SK-N-MC (cell line): ENCODE data around the gene NFRKB.

ENCODE experiments used
- DNase-seq: peaks from one replicate; pipeline ENCODE4 v3.0.0-alpha.2; 2011; ENCODE audit warnings: low read depth, low spot score
- H3K27ac ChIP-seq: fragments of 200-600 bp; sonication (generic); 2 replicates; pipeline ENCODE4 v1.5.1; 2016; ENCODE audit warnings: mixed run types
- H3K36me3 ChIP-seq: fragments of 200-600 bp; sonication (generic); 2 replicates; pipeline ENCODE4 v1.6.1; 2017; ENCODE audit warnings: antibody characterized with exemption, low read length, mixed read lengths; ENCODE audit not compliant: insufficient read depth
- H3K4me3 ChIP-seq: fragments of 200-600 bp; sonication (generic); 2 replicates; pipeline ENCODE4 v1.5.1; 2016
- H3K9ac ChIP-seq: fragments of 200-600 bp; sonication (generic); 2 replicates; pipeline ENCODE4 v1.8.0; 2017; ENCODE audit warnings: mixed run types, mixed read lengths; ENCODE audit not compliant: insufficient read length
- H3K9me3 ChIP-seq: fragments of 200-600 bp; sonication (generic); 2 replicates; pipeline ENCODE4 v1.6.1; 2017; ENCODE audit warnings: low read depth, mild to moderate bottlenecking, antibody characterized with exemption, low read length, moderate library complexity, mixed read lengths
- EZH2 ChIP-seq: fragments of 200-600 bp; sonication (generic); IDR thresholded peaks from one replicate; pipeline ENCODE4 v1.6.1; 2017; ENCODE audit warnings: antibody characterized with exemption
- FOXP2 ChIP-seq: optimal IDR thresholded peaks from 2 replicates; pipeline ENCODE3; 2011; ENCODE audit warnings: mild to moderate bottlenecking, moderate library complexity; ENCODE audit not compliant: insufficient read depth; ENCODE audit errors: extremely low read length, control extremely low read depth
- POLR2AphosphoS5 ChIP-seq: IDR thresholded peaks from 2 replicates; pipeline ENCODE4 v1.6.1; 2012; ENCODE audit warnings: mild to moderate bottlenecking, low read depth, low read length, borderline replicate concordance

NFRKB gene

DNA sequence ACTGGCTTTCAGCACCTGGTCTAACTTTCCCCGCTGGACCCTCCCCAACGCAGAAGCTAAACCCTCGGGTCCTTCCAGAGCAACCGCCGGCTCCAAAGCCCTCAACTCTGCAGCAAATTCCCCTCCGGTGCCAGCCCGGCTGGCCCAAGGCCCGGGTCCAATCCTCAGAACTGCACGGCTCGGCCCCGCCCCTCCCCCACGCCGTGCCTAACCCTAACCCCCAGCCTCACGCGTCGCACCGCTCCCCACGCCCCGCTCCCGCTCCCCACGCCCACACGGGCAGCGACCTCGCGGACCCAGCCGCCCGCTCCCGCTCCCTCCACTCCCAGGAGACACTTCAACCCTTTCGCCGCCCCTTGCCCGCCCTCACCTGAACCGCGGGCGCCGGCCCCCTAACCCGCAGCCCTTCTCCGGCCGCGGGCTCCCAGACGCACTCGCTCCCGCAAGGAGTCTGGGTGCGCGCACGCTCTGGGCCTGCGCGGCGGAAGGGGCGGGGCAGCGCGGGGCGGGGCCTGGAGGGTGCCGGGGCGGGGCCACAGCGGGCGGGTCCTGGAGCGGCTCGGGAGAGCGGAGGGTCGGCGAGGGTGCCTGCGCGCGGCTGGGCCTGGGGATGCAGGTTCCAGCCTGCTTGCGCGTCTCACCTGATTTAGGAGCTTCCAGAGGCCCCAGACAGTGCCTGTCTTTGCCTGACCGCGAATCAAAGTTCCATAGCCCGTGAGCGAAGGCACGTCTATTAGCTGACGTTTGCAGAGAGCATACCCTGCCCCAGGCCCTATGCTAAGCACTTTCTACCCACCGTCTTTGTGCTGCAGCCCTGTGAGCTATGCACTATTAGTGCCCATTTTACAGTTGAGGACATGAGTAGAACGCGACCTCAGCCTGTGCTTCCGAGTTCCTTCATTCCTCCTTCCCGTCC is at the start of gene NFRKB:
Gene NFRKB, minus strand, starts transcription at position 453 of the 916 bp plus-strand sequence. CDS start 2,729 bp downstream, outside the sequence.
- DNase-seq: peak; percentile 8
- peaks cover 26% of the 10 kb centered on the region for H3K36me3 ChIP-seq
- H3K9ac ChIP-seq: peak within 1 kb of the TSS; percentile 91
- peak; percentile 91 for TF ChIP-seq POLR2AphosphoS5
- no peak for TF ChIP-seq EZH2
- peak within 1 kb of the TSS; percentile 96 for H3K4me3 ChIP-seq
- peak within 1 kb of the TSS; percentile 10; the same call in 1 of the 2 replicates for H3K27ac ChIP-seq
- H3K9me3 ChIP-seq: no peaks in the 10 kb centered on the region

DNA sequence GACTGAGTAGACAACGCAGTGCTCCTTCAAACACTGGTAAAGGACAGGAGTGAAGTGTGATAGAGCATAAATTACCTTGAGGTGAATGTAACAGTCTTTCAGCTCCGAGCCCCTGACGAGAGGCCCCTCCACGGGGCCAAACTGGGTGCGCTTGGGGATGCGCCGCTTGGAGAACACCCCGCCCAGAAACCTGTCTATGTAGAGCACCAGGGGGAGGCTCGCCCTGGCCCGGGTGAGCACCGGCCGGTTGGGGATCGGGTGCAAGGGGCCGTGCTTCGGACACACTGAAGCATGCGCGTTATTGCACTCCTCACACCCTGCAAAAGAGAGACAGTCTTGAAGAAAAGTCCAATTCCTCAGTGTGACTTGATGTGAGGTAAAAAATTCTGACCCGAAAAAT is 49.3 kb upstream of the NFRKB start:
- no peak overlapping the region for H3K4me3 ChIP-seq
- H3K36me3 ChIP-seq: peaks cover 11% of the 10 kb centered on the region
- no peak overlapping the region for H3K27ac ChIP-seq
- H3K9ac ChIP-seq: no peak overlapping the region
- no peak for DNase-seq
- TF ChIP-seq EZH2 (no peak), POLR2AphosphoS5 (no peak), FOXP2 (no peak)
- no peaks in the 10 kb centered on the region for H3K9me3 ChIP-seq

DNA sequence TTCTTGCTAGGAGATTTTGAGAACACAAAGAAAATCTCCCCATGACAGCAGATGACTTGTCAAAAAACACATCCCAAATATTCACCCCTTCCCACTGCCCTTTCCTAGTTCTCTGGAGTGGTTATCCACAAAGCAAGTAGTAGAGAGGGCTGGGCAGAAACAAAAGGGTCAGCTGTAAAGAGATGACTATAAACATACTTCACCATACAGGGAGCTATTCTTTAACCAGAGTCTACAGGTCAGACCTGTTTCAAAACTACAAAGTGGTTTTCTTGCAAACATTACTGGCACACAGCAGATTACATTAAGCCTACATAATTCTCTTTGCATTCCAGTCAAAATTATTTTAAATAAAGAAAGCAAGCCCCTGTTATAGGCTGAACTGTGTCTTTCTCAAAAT is 47.7 kb upstream of the NFRKB start:
- no peak for TF ChIP-seq POLR2AphosphoS5
- TF ChIP-seq FOXP2: no peak
- no peak for TF ChIP-seq EZH2
- DNase-seq: no peak
- Histone ChIP-seq H3K36me3 (peaks cover 14% of the 10 kb centered on the region), H3K9me3 (no peaks in the 10 kb centered on the region), H3K9ac (no peak overlapping the region), H3K27ac (no peak overlapping the region), H3K4me3 (no peak overlapping the region)

DNA sequence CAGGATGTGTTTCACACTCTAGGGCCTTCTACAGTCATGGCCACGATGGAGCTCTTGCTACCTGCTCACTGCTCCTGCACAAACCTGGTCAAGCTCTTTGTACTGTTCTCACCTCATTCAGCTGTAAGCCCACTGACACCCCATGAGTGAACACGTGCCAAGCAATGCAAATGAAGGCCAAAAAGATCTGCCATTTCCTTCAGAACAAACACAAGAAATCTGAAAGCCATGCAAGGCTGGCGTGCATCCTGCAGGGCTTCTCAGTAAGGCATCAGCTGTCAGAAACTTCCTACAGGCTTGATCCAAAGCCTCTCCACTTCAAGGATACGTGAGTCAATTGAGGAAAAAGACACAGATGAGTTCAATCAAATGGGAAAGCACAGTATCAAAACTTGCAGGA is 44.1 kb upstream of the NFRKB start:
- TF ChIP-seq EZH2 (no peak), POLR2AphosphoS5 (no peak), FOXP2 (no peak)
- Histone ChIP-seq H3K4me3 (no peak overlapping the region), H3K9ac (no peak overlapping the region), H3K9me3 (no peaks in the 10 kb centered on the region), H3K27ac (no peak overlapping the region), H3K36me3 (peaks cover 14% of the 10 kb centered on the region)
- DNase-seq: no peak

DNA sequence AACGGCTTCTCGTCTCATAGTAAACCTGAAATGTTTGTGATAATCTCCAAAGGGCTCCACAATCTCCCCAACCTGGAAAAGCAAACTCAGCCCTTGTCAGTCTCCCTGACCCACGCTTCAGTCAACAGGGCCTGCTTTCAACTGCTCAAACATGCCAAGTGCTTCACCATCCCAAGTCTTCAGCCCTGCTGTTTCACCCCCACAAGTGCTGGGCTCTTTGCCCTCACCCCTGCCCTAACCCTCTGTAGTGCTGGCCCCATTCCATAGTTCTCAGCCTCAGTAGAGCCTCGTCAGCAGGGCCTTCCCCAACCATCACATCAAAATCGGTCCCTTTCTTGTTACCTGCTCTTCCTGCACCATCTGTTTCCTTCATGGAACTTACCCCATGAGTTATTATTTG is 43.4 kb upstream of the NFRKB start:
- no peaks in the 10 kb centered on the region for H3K9me3 ChIP-seq
- TF ChIP-seq FOXP2: no peak
- no peak for TF ChIP-seq POLR2AphosphoS5
- no peak for TF ChIP-seq EZH2
- no peak overlapping the region for H3K4me3 ChIP-seq
- H3K27ac ChIP-seq: no peak overlapping the region
- peaks cover 14% of the 10 kb centered on the region for H3K36me3 ChIP-seq
- no peak for DNase-seq
- no peak overlapping the region for H3K9ac ChIP-seq

DNA sequence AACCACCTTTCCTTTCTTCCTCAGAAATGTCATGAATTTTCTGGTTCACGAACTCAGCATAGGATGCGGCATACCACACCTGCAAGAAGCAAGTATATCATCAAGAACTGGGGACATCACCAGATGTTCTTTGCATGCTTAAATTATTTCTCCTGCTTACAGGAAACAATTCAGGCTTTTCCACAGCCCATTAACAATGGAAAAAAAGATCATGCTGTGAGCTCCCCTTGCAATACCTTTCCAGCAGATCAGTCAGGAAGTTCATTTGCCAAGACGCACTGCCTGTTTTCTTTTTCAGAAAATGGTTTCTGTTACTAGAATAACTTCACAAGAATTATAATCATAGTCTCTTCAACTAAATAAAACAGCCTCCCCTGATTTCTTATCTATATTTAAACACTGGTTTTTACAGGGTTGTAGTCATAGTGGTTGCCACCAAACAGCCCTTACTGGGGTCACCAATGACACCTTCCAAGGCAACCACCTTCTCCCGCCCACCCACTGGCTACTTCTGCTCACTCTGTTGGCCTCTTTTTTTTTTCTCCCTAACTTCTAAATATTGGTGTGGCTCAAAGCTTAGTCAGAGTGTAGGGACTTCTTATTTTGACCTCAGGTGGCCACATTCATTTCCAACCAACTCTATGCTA is 42.3 kb upstream of the NFRKB start:
- H3K9ac ChIP-seq: no peak overlapping the region
- DNase-seq: no peak
- H3K27ac ChIP-seq: no peak overlapping the region
- no peak overlapping the region for H3K4me3 ChIP-seq
- TF ChIP-seq FOXP2 (no peak), EZH2 (no peak)
- no peaks in the 10 kb centered on the region for H3K9me3 ChIP-seq
- H3K36me3 ChIP-seq: peaks cover 14% of the 10 kb centered on the region

DNA sequence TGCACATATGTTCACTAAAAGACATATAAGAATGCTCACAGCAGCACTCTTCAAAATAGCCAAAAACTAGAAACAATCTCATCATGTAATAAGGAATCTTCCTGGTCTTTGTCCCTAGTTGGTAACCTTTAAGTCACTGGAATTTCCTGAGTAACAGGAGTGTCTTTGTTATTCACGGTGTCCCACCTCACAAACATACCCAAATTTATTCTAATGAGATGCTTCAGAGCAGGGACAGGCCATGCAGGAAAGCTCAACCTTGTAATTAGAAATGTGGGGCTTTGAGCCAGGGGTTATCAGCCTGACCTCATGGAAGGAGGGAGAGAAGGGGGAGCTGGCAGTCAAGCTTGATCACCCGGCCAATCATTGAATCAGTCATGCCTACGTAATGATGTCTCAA is 40.3 kb upstream of the NFRKB start:
- Histone ChIP-seq H3K27ac (no peak overlapping the region), H3K9ac (no peak overlapping the region), H3K36me3 (peaks cover 5% of the 10 kb centered on the region; the same call in 1 of the 2 replicates), H3K4me3 (no peak overlapping the region), H3K9me3 (no peaks in the 10 kb centered on the region)
- TF ChIP-seq POLR2AphosphoS5: no peak
- no peak for TF ChIP-seq EZH2
- no peak for TF ChIP-seq FOXP2
- DNase-seq: no peak

DNA sequence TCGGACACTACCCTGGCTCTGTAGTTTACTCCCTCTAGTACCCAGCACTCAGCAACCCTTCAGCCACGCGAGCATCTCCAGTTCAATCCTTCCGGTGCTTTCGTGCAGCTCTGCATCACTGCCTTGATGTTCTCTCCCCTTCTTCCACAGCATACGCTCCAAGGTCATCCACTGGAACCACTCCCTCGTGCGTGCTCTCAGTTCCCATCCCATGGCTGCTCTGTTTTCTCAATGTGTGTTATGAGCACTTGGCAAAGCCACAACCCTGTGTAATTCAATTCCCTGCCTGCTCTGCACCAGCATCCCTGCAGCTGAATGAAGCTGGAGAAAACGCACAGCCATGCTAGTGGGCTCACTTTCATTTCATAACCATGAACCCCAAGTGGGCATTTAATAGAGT is 38.5 kb upstream of the NFRKB start:
- Histone ChIP-seq H3K9ac (no peak overlapping the region), H3K27ac (no peak overlapping the region), H3K9me3 (no peaks in the 10 kb centered on the region), H3K4me3 (no peak overlapping the region), H3K36me3 (peaks cover 2% of the 10 kb centered on the region)
- TF ChIP-seq FOXP2 (no peak), EZH2 (no peak), POLR2AphosphoS5 (no peak)
- DNase-seq: no peak
